ENCODE data around the gene NDUFV2. TPM values are rescaled to one million over a fixed set of nuclear protein-coding genes. Genes with fewer than 3 reads are reported as not detected.
A peak's percentile ranks its signal among the peaks of the same experiment; 100 is the strongest.
"Not testable (repeated sequence)": the region's sequence is repeated elsewhere in the genome, so short reads cannot be mapped to it uniquely, and the experiment has no call there.

NDUFV2 gene
- total RNA-seq, 2 experiments from 2014 or later: 200 to 206 TPM

DNA sequence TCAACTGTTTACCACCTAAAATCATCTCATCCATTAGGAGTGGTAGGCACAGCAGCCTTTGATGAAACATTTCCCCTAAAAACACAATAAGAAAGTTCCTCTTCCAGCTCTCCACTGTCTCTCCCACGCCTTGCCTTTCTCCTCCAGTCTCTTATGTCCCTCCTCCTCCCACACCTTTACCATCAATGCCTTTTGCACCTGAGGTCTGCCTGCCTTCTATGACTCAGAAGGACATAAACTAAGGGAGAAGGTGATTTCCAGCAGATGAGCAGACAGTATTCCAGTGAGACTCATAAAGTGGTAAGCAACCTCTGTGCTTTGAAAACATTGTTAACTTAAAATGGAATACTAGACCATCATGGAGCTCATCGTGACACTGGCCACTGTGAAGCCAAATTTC, 34.2 kb upstream of the NDUFV2 start:
- no peaks in the 10 kb centered on the region for H3K9me3 Mint-ChIP-seq (ENCODE audit: insufficient read depth)

DNA sequence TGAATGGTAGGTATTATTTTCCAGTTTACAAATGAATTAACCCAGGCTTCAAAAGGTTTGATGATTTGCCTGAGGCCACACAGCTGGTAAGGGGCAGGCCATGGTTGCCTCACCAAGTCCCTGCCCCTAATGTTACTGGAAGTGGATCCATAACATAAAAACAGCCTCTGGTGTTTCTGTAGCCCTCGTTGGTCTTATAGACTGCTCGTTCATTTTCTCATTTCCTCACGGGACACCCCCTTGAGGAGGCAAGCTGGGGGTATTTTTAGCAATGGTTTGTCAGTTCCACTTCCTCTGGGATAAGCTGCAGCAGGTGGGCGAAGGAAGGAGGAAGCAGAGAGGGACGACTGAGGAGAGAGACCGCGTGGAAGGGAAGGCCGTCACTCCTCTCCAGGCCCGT, 32.9 kb upstream of the NDUFV2 start:
- ATAC-seq: no peak
- CTCF ChIA-PET: no interaction called here
- POLR2A ChIA-PET: no interaction called here
- no peaks in the 10 kb centered on the region for H3K27me3 Mint-ChIP-seq (ENCODE audit: low read depth)
- H3K27ac Mint-ChIP-seq: peak overlapping the region; percentile 49
- no peaks in the 10 kb centered on the region for H3K36me3 Mint-ChIP-seq (ENCODE audit: low read depth)
- peaks cover 18% of the 10 kb centered on the region for H3K4me1 Mint-ChIP-seq (ENCODE audit: low read depth)
- H3K9me3 Mint-ChIP-seq (ENCODE audit: insufficient read depth): no peaks in the 10 kb centered on the region
- no peak for DNase-seq
- H3K4me3 Mint-ChIP-seq: no peak overlapping the region

More for the DNA sequence above, 34.2 kb upstream of the NDUFV2 start:
- ChIA-PET POLR2A (interaction anchor here (0.6 kb wide), 1 partner anchor 297 kb away, joined by 3 read pairs; no protein-coding TSS in a partner anchor), CTCF (no interaction called here)
- Mint-ChIP-seq H3K36me3 (ENCODE audit: low read depth) (no peaks in the 10 kb centered on the region), H3K27ac (no peak overlapping the region), H3K4me3 (no peak overlapping the region), H3K4me1 (ENCODE audit: low read depth) (peaks cover 8% of the 10 kb centered on the region), H3K27me3 (ENCODE audit: low read depth) (no peaks in the 10 kb centered on the region)
- ATAC-seq (no peak), DNase-seq (no peak)

DNA sequence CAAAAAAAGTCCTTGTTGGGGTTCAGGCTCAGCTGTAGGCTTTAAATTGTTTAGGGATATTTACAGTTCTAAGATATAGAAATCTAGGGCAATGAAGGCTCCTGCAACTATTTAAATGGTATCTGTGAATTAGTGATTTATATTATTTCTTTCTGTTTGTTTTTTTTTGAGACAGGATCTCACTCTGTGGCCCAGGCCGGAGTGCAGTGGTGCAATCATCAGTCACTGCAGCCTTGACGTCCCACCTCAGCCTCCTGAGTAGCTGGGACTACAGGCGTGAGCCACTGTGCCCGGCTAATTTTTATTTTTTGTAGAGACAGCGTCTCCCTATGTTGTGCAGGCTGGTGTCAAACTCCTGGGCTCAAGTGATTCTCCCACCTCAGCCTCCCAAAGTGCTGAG, 32.3 kb upstream of the NDUFV2 start:
- no peak overlapping the region for H3K4me3 Mint-ChIP-seq
- ATAC-seq (no peak), DNase-seq (no peak)
- H3K27ac Mint-ChIP-seq: no peak overlapping the region
- H3K36me3 Mint-ChIP-seq (ENCODE audit: low read depth): peaks cover 1% of the 10 kb centered on the region
- H3K4me1 Mint-ChIP-seq (ENCODE audit: low read depth): peaks cover 18% of the 10 kb centered on the region
- no peaks in the 10 kb centered on the region for H3K9me3 Mint-ChIP-seq (ENCODE audit: insufficient read depth)
- ChIA-PET POLR2A (interaction anchor here (0.6 kb wide), 1 partner anchor 20 kb away, joined by 4 read pairs; no protein-coding TSS in a partner anchor), CTCF (interaction anchor here (1.2 kb wide), 1 partner anchor 447 kb away, joined by 3 read pairs; no protein-coding TSS in a partner anchor)
- H3K27me3 Mint-ChIP-seq (ENCODE audit: low read depth): no peaks in the 10 kb centered on the region

DNA sequence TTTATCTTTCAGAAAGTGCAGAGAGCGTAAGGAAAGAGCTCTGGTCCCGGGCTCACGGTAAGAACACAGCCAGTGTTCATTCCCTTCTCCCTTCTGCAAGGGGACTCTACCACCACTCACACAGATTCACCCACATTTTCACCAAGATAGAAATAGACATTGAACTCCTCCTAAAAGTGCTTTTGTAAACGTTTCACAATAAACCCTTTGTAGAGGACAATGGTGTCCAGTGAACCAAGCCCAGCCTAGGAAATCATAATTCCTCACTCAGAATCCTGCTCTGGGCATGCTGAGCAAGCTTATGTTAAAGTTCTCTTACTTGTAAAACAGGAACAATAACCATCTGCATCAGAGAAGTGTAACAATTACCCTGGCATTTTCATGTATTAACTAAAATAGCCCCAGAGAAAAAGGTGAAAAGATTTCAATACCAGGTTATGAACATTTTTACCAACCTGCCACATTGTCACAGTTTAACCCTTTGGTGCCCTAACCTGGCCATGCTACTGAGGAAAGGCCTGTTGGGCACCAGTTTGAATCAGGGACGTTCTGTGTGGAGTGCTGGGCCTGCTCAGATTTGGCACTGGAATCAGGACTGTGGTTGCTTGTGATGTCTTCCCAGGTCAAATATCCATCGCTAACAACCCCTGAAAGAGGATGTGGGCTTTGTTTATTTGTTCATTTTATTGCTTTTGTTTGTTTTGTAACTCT, 22.5 kb upstream of the NDUFV2 start:
- H3K36me3 Mint-ChIP-seq (ENCODE audit: low read depth): peaks cover 18% of the 10 kb centered on the region
- no peak for DNase-seq
- no peak overlapping the region for H3K4me3 Mint-ChIP-seq
- H3K4me1 Mint-ChIP-seq (ENCODE audit: low read depth): peaks cover 47% of the 10 kb centered on the region
- no peaks in the 10 kb centered on the region for H3K9me3 Mint-ChIP-seq (ENCODE audit: insufficient read depth)
- H3K27me3 Mint-ChIP-seq (ENCODE audit: low read depth): no peaks in the 10 kb centered on the region
- H3K27ac Mint-ChIP-seq: peak overlapping the region; percentile 9
- CTCF ChIA-PET: interaction anchor here (3.3 kb wide), 1 partner anchor 23 kb away, joined by 26 read pairs; the partner anchor contains the start of gene NDUFV2
- no peak for ATAC-seq
- POLR2A ChIA-PET: interaction anchor here (0.8 to 4.5 kb wide), 3 partner anchors 10 to 30 kb away, joined by 4 to 128 read pairs (median 6); partner anchors contain the start of gene NDUFV2

DNA sequence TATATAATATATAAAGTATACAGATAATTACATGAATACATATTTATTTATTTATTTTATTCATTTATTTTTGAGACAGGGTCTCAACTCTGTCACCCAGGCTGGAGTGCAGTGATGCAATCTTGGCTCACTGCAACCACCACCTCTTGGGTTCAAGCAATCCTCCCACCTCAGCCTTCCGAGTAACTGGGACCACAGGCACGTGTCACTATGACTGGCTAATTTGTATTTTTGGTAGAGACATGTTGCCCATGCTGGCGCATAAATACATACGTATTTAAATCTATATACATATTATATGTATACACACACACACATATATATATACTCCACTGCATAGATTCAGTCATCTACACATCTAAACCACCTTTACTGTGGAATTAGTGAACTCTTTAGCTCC, 20.6 kb upstream of the NDUFV2 start:
- DNase-seq (peak; percentile 36), ATAC-seq (no peak)
- Mint-ChIP-seq H3K9me3 (ENCODE audit: insufficient read depth) (no peaks in the 10 kb centered on the region), H3K4me3 (no peak overlapping the region), H3K36me3 (ENCODE audit: low read depth) (peaks cover 19% of the 10 kb centered on the region), H3K4me1 (ENCODE audit: low read depth) (peaks cover 44% of the 10 kb centered on the region), H3K27ac (no peak overlapping the region), H3K27me3 (ENCODE audit: low read depth) (no peaks in the 10 kb centered on the region)
- ChIA-PET CTCF (interaction anchor here (1.1 to 3.3 kb wide), 9 partner anchors 8 to 68 kb away, joined by 3 to 26 read pairs (median 11); partner anchors contain the start of gene NDUFV2), POLR2A (interaction anchor here (0.6 to 4.5 kb wide), 10 partner anchors 8 to 395 kb away, joined by 3 to 128 read pairs (median 18); partner anchors contain the start of genes ANKRD12 and NDUFV2)

DNA sequence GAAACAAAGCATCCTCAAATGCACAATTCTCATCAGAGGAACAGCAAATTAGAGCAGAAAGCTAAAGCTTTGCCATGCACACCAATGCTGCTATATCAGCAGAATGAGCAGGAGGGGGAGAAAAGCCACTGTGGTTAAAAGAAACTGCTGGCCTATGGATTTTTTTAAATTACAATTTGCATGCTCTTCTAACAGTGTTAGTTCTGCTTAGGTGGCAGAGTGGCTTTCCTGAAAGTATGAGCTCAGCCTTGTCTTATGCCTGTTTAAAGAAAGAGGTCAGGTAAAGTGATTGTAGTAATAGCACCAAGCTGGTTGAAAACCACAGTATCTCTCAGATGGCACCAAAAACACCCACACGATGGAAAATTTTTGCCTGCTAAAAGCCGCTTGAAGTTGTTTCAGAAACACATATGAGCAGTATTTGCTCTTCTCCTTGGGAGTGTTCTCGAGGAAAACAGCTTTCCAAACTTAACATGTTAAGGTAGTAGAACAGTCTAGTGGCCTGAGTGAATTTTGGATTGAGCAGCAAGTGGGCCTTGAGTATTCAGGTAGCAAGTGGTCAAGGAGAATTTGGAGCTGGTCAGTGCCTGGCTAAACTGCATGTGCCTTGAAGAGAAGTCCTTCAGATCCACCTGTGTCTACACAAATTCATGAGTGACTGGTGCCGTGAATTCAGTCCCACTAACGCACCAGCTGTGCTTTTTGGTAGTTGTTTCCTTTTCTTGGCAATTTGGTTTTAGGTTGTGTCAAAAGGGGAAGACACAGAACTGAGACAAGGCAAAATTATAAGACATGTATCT, 19.6 kb upstream of the NDUFV2 start:
- peak; percentile 66 for DNase-seq
- POLR2A ChIA-PET: interaction anchor here (0.5 to 4.5 kb wide), 16 partner anchors 9 to 652 kb away, joined by 3 to 128 read pairs (median 4); partner anchors contain the start of genes ANKRD12 and NDUFV2

DNA sequence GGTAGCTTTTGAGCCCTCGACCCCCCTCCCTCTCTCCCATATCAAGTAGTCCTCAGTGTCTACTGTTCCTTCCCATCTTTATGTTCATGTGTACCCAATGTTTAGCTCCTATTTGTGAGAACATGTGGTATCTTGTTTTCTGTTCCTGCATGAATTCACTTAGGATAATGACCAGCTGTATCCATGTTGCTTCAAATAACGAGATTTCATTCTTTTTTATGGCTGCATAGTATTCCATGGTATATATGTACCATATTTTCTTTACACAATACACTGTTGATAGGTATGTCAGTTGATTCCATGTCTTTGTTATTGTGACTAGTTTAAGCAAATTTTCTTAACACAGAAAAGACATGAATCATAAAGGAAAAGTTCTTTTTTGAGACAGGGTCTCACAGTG, 16.5 kb upstream of the NDUFV2 start:
- Mint-ChIP-seq H3K9me3 (ENCODE audit: insufficient read depth) (no peaks in the 10 kb centered on the region), H3K4me1 (ENCODE audit: low read depth) (peaks cover 66% of the 10 kb centered on the region), H3K36me3 (ENCODE audit: low read depth) (peaks cover 24% of the 10 kb centered on the region), H3K4me3 (no peak overlapping the region), H3K27ac (no peak overlapping the region), H3K27me3 (ENCODE audit: low read depth) (no peaks in the 10 kb centered on the region)
- ATAC-seq: no peak
- ChIA-PET POLR2A (interaction anchor here (0.7 to 1.8 kb wide), 5 partner anchors 8 to 51 kb away, joined by 3 to 13 read pairs (median 5); partner anchors contain the start of genes ANKRD12 and NDUFV2), CTCF (interaction anchor here (1.6 to 2.4 kb wide), 2 partner anchors 10 to 12 kb away, joined by 4 to 8 read pairs; no protein-coding TSS in a partner anchor)
- no peak for DNase-seq

More for the DNA sequence above, 19.6 kb upstream of the NDUFV2 start:
- peak; percentile 85 for ATAC-seq
- peak overlapping the region; percentile 94 for H3K27ac Mint-ChIP-seq
- peak overlapping the region; percentile 56 for H3K4me3 Mint-ChIP-seq
- peaks cover 48% of the 10 kb centered on the region for H3K4me1 Mint-ChIP-seq (ENCODE audit: low read depth)
- peaks cover 23% of the 10 kb centered on the region for H3K36me3 Mint-ChIP-seq (ENCODE audit: low read depth)
- CTCF ChIA-PET: interaction anchor here (0.7 to 3.3 kb wide), 18 partner anchors 8 to 67 kb away, joined by 3 to 26 read pairs (median 4); partner anchors contain the start of genes ANKRD12 and NDUFV2
- H3K9me3 Mint-ChIP-seq (ENCODE audit: insufficient read depth): no peaks in the 10 kb centered on the region
- no peaks in the 10 kb centered on the region for H3K27me3 Mint-ChIP-seq (ENCODE audit: low read depth)

DNA sequence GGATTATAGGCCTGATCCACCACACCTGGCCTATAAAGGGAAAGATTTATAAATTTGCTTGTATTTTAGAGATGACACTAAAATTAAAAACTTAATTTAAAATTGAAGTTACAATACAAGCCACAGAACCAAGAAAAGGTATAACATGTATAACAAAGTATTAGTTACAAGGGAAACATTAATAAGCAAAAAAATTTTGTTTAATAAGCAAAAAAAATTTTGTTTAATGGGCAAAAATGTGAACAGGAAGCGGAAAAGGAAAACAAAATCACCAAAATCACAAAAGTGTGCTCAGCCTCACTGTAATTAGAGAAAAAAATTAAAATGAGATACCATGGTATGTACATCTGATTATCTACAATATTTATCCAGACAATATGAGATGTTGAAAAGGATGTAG, 15.9 kb upstream of the NDUFV2 start:
- no peak overlapping the region for H3K27ac Mint-ChIP-seq
- ChIA-PET POLR2A (interaction anchor here (1.5 to 1.8 kb wide), 2 partner anchors 15 to 50 kb away, joined by 5 to 13 read pairs; partner anchors contain the start of genes ANKRD12 and NDUFV2), CTCF (interaction anchor here (1.6 to 2.4 kb wide), 2 partner anchors 9 to 13 kb away, joined by 4 to 8 read pairs; no protein-coding TSS in a partner anchor)
- peaks cover 25% of the 10 kb centered on the region for H3K36me3 Mint-ChIP-seq (ENCODE audit: low read depth)
- no peak for DNase-seq
- H3K4me1 Mint-ChIP-seq (ENCODE audit: low read depth): peaks cover 69% of the 10 kb centered on the region
- no peaks in the 10 kb centered on the region for H3K27me3 Mint-ChIP-seq (ENCODE audit: low read depth)
- no peaks in the 10 kb centered on the region for H3K9me3 Mint-ChIP-seq (ENCODE audit: insufficient read depth)
- H3K4me3 Mint-ChIP-seq: no peak overlapping the region
- ATAC-seq: no peak

DNA sequence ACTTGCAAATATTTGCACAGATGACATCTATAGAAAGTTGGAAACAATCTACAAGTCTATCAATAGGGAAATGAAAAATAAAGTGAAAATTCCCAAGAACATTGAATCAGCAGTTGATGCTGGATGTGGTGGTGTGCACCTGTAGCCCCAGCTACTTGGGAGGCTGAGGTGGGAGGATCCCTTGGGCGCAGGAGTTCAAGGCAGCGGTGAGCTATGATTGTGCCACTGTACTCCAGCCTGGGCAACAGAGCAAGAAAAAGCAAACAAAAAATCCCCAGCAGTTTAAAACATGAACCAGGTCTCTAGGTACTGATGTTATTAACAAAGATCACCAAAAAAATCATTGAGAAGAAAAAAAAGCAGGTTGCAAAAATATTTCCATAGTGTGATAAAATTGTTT, 15.4 kb upstream of the NDUFV2 start:
- Mint-ChIP-seq H3K27me3 (ENCODE audit: low read depth) (no peaks in the 10 kb centered on the region), H3K27ac (no peak overlapping the region), H3K9me3 (ENCODE audit: insufficient read depth) (no peaks in the 10 kb centered on the region), H3K4me3 (no peak overlapping the region), H3K4me1 (ENCODE audit: low read depth) (peaks cover 74% of the 10 kb centered on the region), H3K36me3 (ENCODE audit: low read depth) (peaks cover 25% of the 10 kb centered on the region)
- ChIA-PET POLR2A (interaction anchor here (1.3 kb wide), 1 partner anchor 26 kb away, joined by 4 read pairs; no protein-coding TSS in a partner anchor), CTCF (interaction anchor here (1.6 kb wide), 1 partner anchor 14 kb away, joined by 4 read pairs; no protein-coding TSS in a partner anchor)
- ATAC-seq (no peak), DNase-seq (no peak)

DNA sequence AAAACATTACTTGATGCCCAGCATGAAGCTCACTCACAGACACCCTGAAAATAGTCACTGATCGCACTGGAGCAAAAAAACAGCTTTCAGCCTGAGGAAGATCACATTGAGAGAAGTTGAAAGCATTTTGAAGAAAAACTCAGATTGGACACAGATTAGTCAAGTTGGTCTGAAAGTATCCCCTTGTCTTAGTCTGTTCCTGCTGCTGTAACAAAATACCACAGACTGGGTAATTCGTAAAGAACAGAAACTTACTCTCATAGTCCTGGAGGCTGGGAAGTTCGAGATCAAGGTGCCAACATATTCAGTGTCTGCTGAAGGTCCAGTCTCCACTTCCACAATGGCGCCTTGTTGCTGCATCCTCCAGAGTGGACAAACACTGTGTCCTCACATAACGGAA, 14.2 kb upstream of the NDUFV2 start:
- POLR2A ChIA-PET: interaction anchor here (0.8 to 8.9 kb wide), 3 partner anchors 15 to 49 kb away, joined by 4 to 131 read pairs (median 5); partner anchors contain the start of genes ANKRD12 and NDUFV2
- ATAC-seq (no peak), DNase-seq (no peak)
- Mint-ChIP-seq H3K4me1 (ENCODE audit: low read depth) (peaks cover 74% of the 10 kb centered on the region), H3K4me3 (no peak overlapping the region), H3K36me3 (ENCODE audit: low read depth) (peaks cover 30% of the 10 kb centered on the region), H3K27me3 (ENCODE audit: low read depth) (no peaks in the 10 kb centered on the region), H3K27ac (peak overlapping the region; percentile 82), H3K9me3 (ENCODE audit: insufficient read depth) (no peaks in the 10 kb centered on the region)
- CTCF ChIA-PET: interaction anchor here (0.6 to 1.1 kb wide), 3 partner anchors 13 to 15 kb away, joined by 3 to 4 read pairs (median 3); no protein-coding TSS in a partner anchor

DNA sequence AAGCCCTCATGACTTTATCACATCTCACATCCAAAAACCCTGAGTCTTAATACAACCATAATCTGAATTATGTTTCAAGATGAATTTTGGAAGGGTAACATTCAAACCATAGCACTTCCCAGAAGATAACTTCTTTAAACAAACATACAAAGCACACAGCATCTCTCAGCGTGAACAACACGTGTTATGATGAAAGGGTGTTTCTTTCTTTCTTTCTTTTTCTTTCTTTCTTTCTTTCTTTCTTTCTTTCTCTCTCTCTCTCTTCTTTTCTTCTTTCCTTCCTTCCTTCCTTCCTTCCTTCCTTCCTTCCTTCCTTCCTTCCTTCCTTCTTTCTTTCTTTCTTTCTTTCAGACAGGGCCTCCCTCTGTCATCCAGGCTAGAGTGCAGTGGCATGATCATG, 13.8 kb upstream of the NDUFV2 start:
- H3K27me3 Mint-ChIP-seq (ENCODE audit: low read depth); H3K9me3 Mint-ChIP-seq (ENCODE audit: insufficient read depth); DNase-seq; H3K4me3 Mint-ChIP-seq; ATAC-seq: not testable (repeated sequence)
- POLR2A ChIA-PET: interaction anchor here (0.8 to 8.9 kb wide), 4 partner anchors 15 to 49 kb away, joined by 4 to 131 read pairs (median 16); partner anchors contain the start of genes ANKRD12 and NDUFV2
- peaks cover 31% of the 10 kb centered on the region for H3K36me3 Mint-ChIP-seq (ENCODE audit: low read depth)
- peaks cover 71% of the 10 kb centered on the region for H3K4me1 Mint-ChIP-seq (ENCODE audit: low read depth)
- CTCF ChIA-PET: interaction anchor here (0.6 to 1.1 kb wide), 3 partner anchors 13 to 15 kb away, joined by 3 to 4 read pairs (median 3); no protein-coding TSS in a partner anchor
- peak overlapping the region; percentile 82 for H3K27ac Mint-ChIP-seq
